BLaER1 treated with 17β-estradiol and CSF1 and Interleukin-3, amounts not matched to agents 10 nM and 100 nM (cell line): ENCODE results near the gene LSM10.
A peak's percentile ranks its signal among the peaks of the same experiment; 100 is the strongest.

Source experiments
- H3K27ac ChIP-seq, 11 experiments: shearing (Covaris generic); formaldehyde crosslinking; 2 replicates each; pipeline ENCODE4 v1.8.1; 2022
- H3K27me3 ChIP-seq, 11 experiments: shearing (Covaris generic); formaldehyde crosslinking; 2 replicates each; pipeline ENCODE4 v1.8.1; 2022
- H3K36me3 ChIP-seq, 11 experiments: shearing (Covaris generic); formaldehyde crosslinking; 2 replicates each; pipeline ENCODE4 v1.8.1; 2022
- H3K4me1 ChIP-seq, 10 experiments: shearing (Covaris generic); formaldehyde crosslinking; 2 replicates each; pipeline ENCODE4 v1.8.1; 2022
- H3K4me2 ChIP-seq, 11 experiments: shearing (Covaris generic); formaldehyde crosslinking; 2 replicates each; pipeline ENCODE4 v1.8.1; 2022
- H3K4me3 ChIP-seq, 10 experiments: shearing (Covaris generic); formaldehyde crosslinking; 2 replicates each; pipeline ENCODE4 v1.8.1; 2022
- H3K9ac ChIP-seq, 11 experiments: shearing (Covaris generic); formaldehyde crosslinking; 2 replicates each; pipeline ENCODE4 v1.8.1; 2022
- H3K9me3 ChIP-seq, 11 experiments: shearing (Covaris generic); formaldehyde crosslinking; replicated peaks in 1 of 11; 2 replicates each; pipeline ENCODE4 v1.8.1; 2022
- H4K20me1 ChIP-seq, 11 experiments: shearing (Covaris generic); formaldehyde crosslinking; 2 replicates each; pipeline ENCODE4 v1.8.1; 2022
- Cebpa-rat ChIP-seq, 11 experiments: shearing (Covaris generic); IDR thresholded peaks; 2 replicates each; pipeline ENCODE4 v1.8.1; 2022

Gene LSM10

DNA sequence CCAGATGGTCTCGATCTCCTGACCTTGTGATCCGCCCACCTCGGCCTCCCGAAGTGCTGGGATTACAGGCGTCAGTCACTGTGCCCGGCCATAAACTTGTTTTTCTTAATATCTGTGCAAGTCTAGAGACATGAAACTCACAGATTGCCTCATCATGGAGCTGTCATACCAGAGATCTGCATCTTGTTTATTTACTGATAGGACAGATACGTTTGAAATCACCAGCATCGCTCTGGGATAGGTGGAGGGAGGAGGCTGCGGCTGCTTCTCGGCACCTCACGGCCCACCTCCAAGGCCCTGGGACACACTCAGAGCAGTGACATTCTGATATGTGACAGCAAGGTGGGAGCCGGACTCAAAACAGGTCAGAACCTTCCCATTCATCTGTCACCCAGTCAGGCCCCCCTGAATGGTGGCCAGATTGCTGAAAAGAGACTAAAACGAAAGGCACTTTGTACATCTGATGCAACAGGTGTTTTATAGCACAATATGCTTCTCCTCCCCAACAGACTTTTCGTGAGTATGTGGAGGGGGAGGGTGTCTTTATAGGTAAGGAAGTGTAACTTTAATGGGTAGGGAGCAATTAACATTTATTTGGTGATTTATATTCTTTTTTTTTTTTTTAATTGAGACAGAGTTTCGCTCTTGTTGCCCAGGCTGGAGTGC is 18.1 kb upstream of the LSM10 start:
- TF ChIP-seq Cebpa-rat (IDR thresholded peaks at IDR 0.05) = no peak
- no peak overlapping the region for H3K4me2 ChIP-seq
- no peak overlapping the region for H3K9ac ChIP-seq
- no peaks in the 10 kb centered on the region; a peak in 2 of 22 replicates for H3K36me3 ChIP-seq
- H4K20me1 ChIP-seq = no peaks in the 10 kb centered on the region
- H3K27me3 ChIP-seq = no peaks in the 10 kb centered on the region; a peak in 2 of 22 replicates
- H3K4me1 ChIP-seq = peaks cover 4 to 5% (median 5%) of the 10 kb centered on the region in 10 experiments; a peak in 16 of 20 replicates
- H3K4me3 ChIP-seq = no peak overlapping the region
- peaks cover 18 to 32% (median 26%) of the 10 kb centered on the region in 11 experiments for H3K9me3 ChIP-seq
- H3K27ac ChIP-seq = no peak overlapping the region

GRCh38 chr1:36414384-36414783 is 16.7 kb upstream of the LSM10 start:
- Histone ChIP-seq H3K4me2 (no peak overlapping the region), H3K27me3 (no peaks in the 10 kb centered on the region; a peak in 2 of 22 replicates), H3K36me3 (no peaks in the 10 kb centered on the region; a peak in 2 of 22 replicates), H4K20me1 (no peaks in the 10 kb centered on the region), H3K4me3 (no peak overlapping the region), H3K4me1 (no peaks in the 10 kb centered on the region), H3K9me3 (peaks cover 18 to 32% (median 26%) of the 10 kb centered on the region in 11 experiments), H3K9ac (no peak overlapping the region), H3K27ac (no peak overlapping the region)
- TF ChIP-seq Cebpa-rat (IDR thresholded peaks at IDR 0.05) = no peak

GRCh38 chr1:36411674-36412648 is 14.3 kb upstream of the LSM10 start:
- Histone ChIP-seq H3K36me3 (no peaks in the 10 kb centered on the region; a peak in 2 of 22 replicates), H3K27me3 (no peaks in the 10 kb centered on the region), H3K9ac (no peak overlapping the region), H4K20me1 (no peaks in the 10 kb centered on the region), H3K9me3 (peaks cover 18 to 32% (median 26%) of the 10 kb centered on the region in 11 experiments), H3K4me1 (no peaks in the 10 kb centered on the region), H3K4me2 (no peak overlapping the region), H3K4me3 (no peak overlapping the region), H3K27ac (no peak overlapping the region)
- no peak for TF ChIP-seq Cebpa-rat (IDR thresholded peaks at IDR 0.05)

GRCh38 chr1:36408479-36408878 is 10.8 kb upstream of the LSM10 start:
- Histone ChIP-seq H3K9me3 (peaks cover 5 to 17% (median 13%) of the 10 kb centered on the region in 11 experiments; a peak in 17 of 22 replicates), H4K20me1 (no peaks in the 10 kb centered on the region), H3K4me1 (no peaks in the 10 kb centered on the region), H3K36me3 (no peaks in the 10 kb centered on the region; a peak in 1 of 22 replicates), H3K4me3 (no peak overlapping the region), H3K4me2 (no peak overlapping the region), H3K27me3 (no peaks in the 10 kb centered on the region), H3K9ac (no peak overlapping the region), H3K27ac (no peak overlapping the region)
- TF ChIP-seq Cebpa-rat (IDR thresholded peaks at IDR 0.05) = no peak

GRCh38 chr1:36406440-36406839 is 8.7 kb upstream of the LSM10 start:
- Histone ChIP-seq H3K9me3 (peaks cover 2 to 13% (median 8%) of the 10 kb centered on the region in 11 experiments; a peak in 21 of 22 replicates), H3K27ac (peak overlapping the region in 1 of 11 experiments; percentile 41; a peak in 1 of 22 replicates), H3K36me3 (no peaks in the 10 kb centered on the region; a peak in 1 of 22 replicates), H3K4me3 (no peak overlapping the region), H3K9ac (no peak overlapping the region), H3K4me1 (0 out of 20 replicates have a peak, but pooled peaks cover 0 to 6% (median 0%) of the 10 kb centered on the region in 10 experiments), H3K27me3 (no peaks in the 10 kb centered on the region), H3K4me2 (no peak overlapping the region), H4K20me1 (no peaks in the 10 kb centered on the region)
- no peak for TF ChIP-seq Cebpa-rat (IDR thresholded peaks at IDR 0.05)

GRCh38 chr1:36402504-36402890 is 4.8 kb upstream of the LSM10 start:
- peaks cover 5 to 22% (median 11%) of the 10 kb centered on the region in 10 experiments; a peak in 16 of 20 replicates for H3K4me1 ChIP-seq
- no peaks in the 10 kb centered on the region for H4K20me1 ChIP-seq

GRCh38 chr1:36401602-36402503 is 4.1 kb upstream of the LSM10 start:
- Histone ChIP-seq H3K4me1 (peaks cover 7 to 24% (median 12%) of the 10 kb centered on the region in 10 experiments), H3K4me3 (no peak overlapping the region), H3K9me3 (peaks cover 0 to 16% (median 10%) of the 10 kb centered on the region in 11 experiments; a peak in 19 of 22 replicates), H3K27me3 (no peaks in the 10 kb centered on the region), H3K9ac (no peak overlapping the region), H4K20me1 (no peaks in the 10 kb centered on the region), H3K36me3 (no peaks in the 10 kb centered on the region), H3K27ac (0 out of 22 replicates have a peak overlapping the region, but pooled peaks of 1 of the 11 experiments have one; percentile 6), H3K4me2 (no peak overlapping the region; a peak in 1 of 22 replicates)
- TF ChIP-seq Cebpa-rat (IDR thresholded peaks at IDR 0.05) = no peak

More at GRCh38 chr1:36402504-36402890, 4.8 kb upstream of the LSM10 start:
- Histone ChIP-seq H3K36me3 (no peaks in the 10 kb centered on the region), H3K9ac (no peak overlapping the region), H3K27me3 (no peaks in the 10 kb centered on the region), H3K9me3 (peaks cover 0 to 16% (median 10%) of the 10 kb centered on the region in 11 experiments; a peak in 19 of 22 replicates), H3K4me2 (no peak overlapping the region), H3K4me3 (no peak overlapping the region), H3K27ac (no peak overlapping the region)
- TF ChIP-seq Cebpa-rat (IDR thresholded peaks at IDR 0.05) = no peak
